ENCODE measurements around the gene ABHD10.
A peak's percentile ranks its signal among the peaks of the same experiment; 100 is the strongest.

ABHD10 gene

GRCh38 chr3:112000966-112001365 lies 22.1 kb downstream of the ABHD10 start:
- no peak for DNase-seq (ENCODE audit: low read depth in 2 of 2)

- DNase-seq (ENCODE audit: low read depth in 2 of 2) = no peak
These were observed 22.7 kb downstream of the ABHD10 start for GRCh38 chr3:112001526-112001925.

- DNase-seq (ENCODE audit: low read depth in 2 of 2) = no peak
These were observed 23.5 kb downstream of the ABHD10 start for GRCh38 chr3:112002096-112002971.

- no peak for DNase-seq (ENCODE audit: low read depth in 2 of 2)
These were observed 24.7 kb downstream of the ABHD10 start for GRCh38 chr3:112003321-112004080.

GRCh38 chr3:112004187-112004586 lies 25.4 kb downstream of the ABHD10 start:
- DNase-seq (ENCODE audit: low read depth in 2 of 2) = no peak

- DNase-seq (ENCODE audit: low read depth in 2 of 2) = no peak
These were observed 25.8 kb downstream of the ABHD10 start for GRCh38 chr3:112004669-112005068.

GRCh38 chr3:112005091-112005672 lies 26.4 kb downstream of the ABHD10 start:
- DNase-seq (ENCODE audit: low read depth in 2 of 2) = no peak

- DNase-seq (ENCODE audit: low read depth in 2 of 2) = no peak
These were observed 28.8 kb downstream of the ABHD10 start for GRCh38 chr3:112007633-112008032.

GRCh38 chr3:112009670-112010069 lies 30.8 kb downstream of the ABHD10 start:
- no peak for DNase-seq (ENCODE audit: low read depth in 2 of 2)

GRCh38 chr3:112010636-112011035 lies 31.8 kb downstream of the ABHD10 start:
- DNase-seq (ENCODE audit: low read depth in 2 of 2) = no peak

- DNase-seq (ENCODE audit: low read depth in 2 of 2) = no peak
These were observed 32.6 kb downstream of the ABHD10 start for GRCh38 chr3:112011376-112011940.

- no peak for DNase-seq (ENCODE audit: low read depth in 2 of 2)
These were observed 33.6 kb downstream of the ABHD10 start for GRCh38 chr3:112012205-112012992.

- peak; percentile 23 to 48 for DNase-seq (ENCODE audit: low read depth in 2 of 2)
These were observed 34.4 kb downstream of the ABHD10 start for GRCh38 chr3:112013058-112013783.

GRCh38 chr3:112013784-112014143 lies 34.9 kb downstream of the ABHD10 start:
- no peak for DNase-seq (ENCODE audit: low read depth in 2 of 2)

- no peak for DNase-seq (ENCODE audit: low read depth in 2 of 2)
These were observed 38.3 kb downstream of the ABHD10 start for GRCh38 chr3:112017091-112017490.

- DNase-seq (ENCODE audit: low read depth in 2 of 2) = no peak
These were observed 39.9 kb downstream of the ABHD10 start for GRCh38 chr3:112018712-112019111.

GRCh38 chr3:112019716-112020115 lies 40.9 kb downstream of the ABHD10 start:
- DNase-seq (ENCODE audit: low read depth in 2 of 2) = no peak

- no peak for DNase-seq (ENCODE audit: low read depth in 2 of 2)
These were observed 41.9 kb downstream of the ABHD10 start for GRCh38 chr3:112020674-112021085.

- DNase-seq (ENCODE audit: low read depth in 2 of 2) = no peak
These were observed 48.3 kb downstream of the ABHD10 start for GRCh38 chr3:112027142-112027541.

GRCh38 chr3:112027826-112028225 lies 49.0 kb downstream of the ABHD10 start:
- no peak for DNase-seq (ENCODE audit: low read depth in 2 of 2)

GRCh38 chr3:112030901-112031300 lies 52.1 kb downstream of the ABHD10 start:
- DNase-seq (ENCODE audit: low read depth in 2 of 2) = no peak

All from stimulated activated CD8-positive, alpha-beta memory T cell treated with anti-CD3 and anti-CD28 coated beads, Interleukin-2, amount 100 ng/mL, for 48 hours (primary cell).